SK-N-SH (cell line): Measurements from ENCODE around the gene RAB15.

ENCODE experiments used
- CTCF ChIP-seq: fragments of 200-600 bp; sonication (generic); IDR thresholded peaks from 2 replicates; pipeline ENCODE4 v1.6.1; 2017; ENCODE audit warnings: antibody characterized with exemption, mild to moderate bottlenecking, moderate library complexity
- EP300 ChIP-seq, 2 experiments: IDR thresholded peaks; 2 replicates each; pipeline versions ENCODE4 v1.4.0 to v1.6.1; 2012; ENCODE audit warnings: borderline replicate concordance in 1 of 2, low read depth in 1 of 2, low read length in 1 of 2
- JUND ChIP-seq: IDR thresholded peaks from 2 replicates; pipeline ENCODE4 v1.4.0; 2012
- MAX ChIP-seq: IDR thresholded peaks from 2 replicates; pipeline ENCODE4 v1.4.0; 2012; ENCODE audit warnings: low read depth
- MEF2A ChIP-seq: IDR thresholded peaks from 2 replicates; pipeline ENCODE4 v1.4.0; 2012; ENCODE audit warnings: low read depth, borderline replicate concordance
- NFIC ChIP-seq: IDR thresholded peaks from 2 replicates; pipeline ENCODE4 v1.4.0; 2012; ENCODE audit warnings: borderline replicate concordance
- POLR2AphosphoS5 ChIP-seq: IDR thresholded peaks from 2 replicates; pipeline ENCODE4 v1.6.1; 2012; ENCODE audit warnings: low read depth, low read length
- RAD21 ChIP-seq: IDR thresholded peaks from 2 replicates; pipeline ENCODE4 v1.6.1; 2012; ENCODE audit warnings: mild to moderate bottlenecking, low read length
- REST ChIP-seq: IDR thresholded peaks from 2 replicates; pipeline ENCODE4 v1.6.1; 2012; ENCODE audit warnings: mild to moderate bottlenecking, low read depth, low read length, moderate library complexity
- RFX5 ChIP-seq: IDR thresholded peaks from 2 replicates; pipeline ENCODE4 v1.6.1; 2012; ENCODE audit warnings: mild to moderate bottlenecking, improper control_type of control experiment, low read length
- RXRA ChIP-seq: IDR thresholded peaks from 2 replicates; pipeline ENCODE4 v1.4.0; 2012; ENCODE audit warnings: low read depth, mild to moderate bottlenecking, borderline replicate concordance
- TAF1 ChIP-seq: IDR thresholded peaks from 2 replicates; pipeline ENCODE4 v1.6.1; 2012; ENCODE audit warnings: low read depth, mild to moderate bottlenecking, low read length, moderate library complexity, borderline replicate concordance
- TEAD4 ChIP-seq: IDR thresholded peaks from 2 replicates; pipeline ENCODE4 v1.4.0; 2012; ENCODE audit warnings: mild to moderate bottlenecking, borderline replicate concordance; ENCODE audit not compliant: insufficient read depth
- ZBTB33 ChIP-seq: IDR thresholded peaks from 2 replicates; pipeline ENCODE4 v1.4.0; 2012; ENCODE audit warnings: low read depth, borderline replicate concordance

GRCh38 chr14:64946310-64947045, 25.7 kb downstream of the RAB15 start:
- TF ChIP-seq TAF1 (no peak), CTCF (no peak), EP300 (IDR thresholded peaks at IDR 0.05; ENCODE audit: borderline replicate concordance in 1 of 2, low read depth in 1 of 2, low read length in 1 of 2) (no peak), TEAD4 (no peak), MEF2A (no peak), ZBTB33 (no peak), RFX5 (no peak), MAX (no peak), NFIC (no peak), JUND (no peak), RXRA (no peak), POLR2AphosphoS5 (no peak), RAD21 (no peak), REST (no peak)
